Psoas muscle (tissue), 8 donors: ENCODE results near the gene CLSTN2. TPM values are rescaled to one million over a fixed set of nuclear protein-coding genes. Genes with fewer than 3 reads are reported as not detected.

ENCODE experiments used
- ATAC-seq, 4 donors: fragments of 200-7000 bp; cut with Tn5 transposase; one replicate each; pipeline ENCODE4 v1.9.1; 2020; ENCODE audit warnings: moderate library complexity in 3 of 4, mild to moderate bottlenecking in 2 of 4
- DNase-seq, 2 donors: peaks; one replicate each; pipeline ENCODE4 v3.0.0-alpha.2; 2020
- H3K27ac ChIP-seq: fragments of 200-600 bp; one replicate; pipeline ENCODE4 v1.8.0; 2022
- H3K27me3 ChIP-seq, 3 donors: fragments of 200-600 bp in 1 of 3; one replicate each; pipeline versions ENCODE4 v1.6.1 to v1.8.0; 2013 to 2022; ENCODE audit warnings: low read length in 2 of 3, mild to moderate bottlenecking in 2 of 3, moderate library complexity in 1 of 3; ENCODE audit not compliant: insufficient read depth in 3 of 3
- H3K36me3 ChIP-seq, 2 donors: fragments of 200-600 bp in 1 of 2; one replicate each; pipeline versions ENCODE4 v1.6.1 to v1.8.0; 2013 to 2022; ENCODE audit warnings: low read depth in 1 of 2, mild to moderate bottlenecking in 1 of 2, moderate library complexity in 1 of 2; ENCODE audit not compliant: insufficient read depth in 1 of 2
- H3K4me1 ChIP-seq: fragments of 200-600 bp; one replicate; pipeline ENCODE4 v1.8.0; 2022
- H3K4me3 ChIP-seq: fragments of 200-600 bp; one replicate; pipeline ENCODE4 v1.8.0; 2022; ENCODE audit warnings: mild to moderate bottlenecking
- H3K9me3 ChIP-seq: fragments of 200-600 bp; one replicate; pipeline ENCODE4 v1.8.0; 2022
- CTCF ChIP-seq: fragments of 200-600 bp; IDR thresholded peaks from one replicate; pipeline ENCODE4 v1.8.0; 2022; ENCODE audit warnings: antibody characterized with exemption
- WGBS, 3 donors: extraction: QIAGEN DNeasy Blood & Tissue Kit; methylation state at CpG; one replicate each; pipeline versions ENCODE4 v1.1.6 to v1.1.7; 2013; 5-methylcytosine and 5-hydroxymethylcytosine counted together
- intact Hi-C, 2 donors: fragments of 100-400 bp; cut with DNase I; formaldehyde crosslinking; loops; one replicate each; pipeline versions ENCODE4 v1.11.0 to v1.14.2; 2022
- polyA plus RNA-seq, 3 donors: library from polyadenylated mRNA; stranded (reverse); fragments of 200-250 nt; gene quantifications; one replicate each; pipeline ENCODE4 v1.2.3, GENCODE V29; 2013
- total RNA-seq, 4 donors: library from RNA; stranded (reverse); fragmentation: NEBNext Ultra II Directional in 2 of 4; extraction: Animal tissue kit (Norgen Biotek cat#: 25700) in 2 of 4; gene quantifications; one replicate each; pipeline versions ENCODE4 v1.2.1 to v1.2.4, GENCODE V29; 2021 to 2023
- donor health status: healthy with polysubstance abuse.
- donor health status: DM: no; HTN: no; CAD: no; lungs with moderate emphysema.
- donor health status: Bipolar disorder and iron deficiency.
- donor health status: healthy.
- donor health status: DM: yes; HTN: yes; CAD: no.
- donor health status: DM: no; HTN: no; CAD: no.
- donor health status: DM: no; HTN: no; CAD: no.
- donor health status: DM: yes; HTN: yes; CAD: no.

CLSTN2 gene
- total and polyA plus RNA-seq, 7 donors, result 0.24 to 5.0 (median 1.5) TPM

- no peaks in the 10 kb centered on the region for H3K4me1 ChIP-seq
- no peak overlapping the region for H3K4me3 ChIP-seq
- no peak overlapping the region for H3K27ac ChIP-seq
- no peak for TF ChIP-seq CTCF
- no peaks in the 10 kb centered on the region for H3K36me3 ChIP-seq
- DNase-seq, result no peak
- no peaks in the 10 kb centered on the region for H3K27me3 ChIP-seq
- ATAC-seq, result no peak
- intact Hi-C loops, result no loop called here
- 66 to 75% (median 73%) methylated on average over 5 of the region's 5 CpGs for WGBS, 3 donors
- H3K9me3 ChIP-seq, result no peaks in the 10 kb centered on the region
These were observed 338.7 kb downstream of the CLSTN2 start for GRCh38 chr3:140273542-140274195.

- H3K36me3 ChIP-seq, result no peaks in the 10 kb centered on the region
- 87 to 90% (median 90%) methylated on average over 5 of the region's 5 CpGs for WGBS, 3 donors
- ATAC-seq (no peak), DNase-seq (no peak)
- H3K4me1 ChIP-seq, result no peaks in the 10 kb centered on the region
- no peak for TF ChIP-seq CTCF
- no peak overlapping the region for H3K4me3 ChIP-seq
- intact Hi-C loops, result no loop called here
- no peaks in the 10 kb centered on the region for H3K27me3 ChIP-seq
- no peak overlapping the region for H3K27ac ChIP-seq
- H3K9me3 ChIP-seq, result no peaks in the 10 kb centered on the region
These were observed 339.4 kb downstream of the CLSTN2 start for GRCh38 chr3:140274429-140274828.

- 51 to 66% (median 58%) methylated on average over 3 of the region's 3 CpGs for WGBS, 3 donors
- Histone ChIP-seq H3K27me3 (no peaks in the 10 kb centered on the region), H3K36me3 (no peaks in the 10 kb centered on the region), H3K4me3 (no peak overlapping the region), H3K4me1 (no peaks in the 10 kb centered on the region), H3K9me3 (no peaks in the 10 kb centered on the region), H3K27ac (no peak overlapping the region)
- DNase-seq, result no peak
- intact Hi-C loops, result no loop called here
- ATAC-seq, result no peak
- TF ChIP-seq CTCF, result peak; percentile 16
These were observed 341.7 kb downstream of the CLSTN2 start for GRCh38 chr3:140276703-140277102.

GRCh38 chr3:140277886-140278285 lies 342.9 kb downstream of the CLSTN2 start:
- WGBS, 3 donors, result 91 to 93% (median 91%) methylated on average over 4 of the region's 4 CpGs
- intact Hi-C loops, result no loop called here
- ATAC-seq (no peak), DNase-seq (no peak)
- H3K4me3 ChIP-seq, result no peak overlapping the region
- H3K27ac ChIP-seq, result no peak overlapping the region
- no peaks in the 10 kb centered on the region for H3K27me3 ChIP-seq
- H3K4me1 ChIP-seq, result no peaks in the 10 kb centered on the region
- TF ChIP-seq CTCF, result no peak
- no peaks in the 10 kb centered on the region for H3K36me3 ChIP-seq
- H3K9me3 ChIP-seq, result no peaks in the 10 kb centered on the region

- Histone ChIP-seq H3K4me1 (peaks cover 3% of the 10 kb centered on the region), H3K4me3 (no peak overlapping the region), H3K27ac (no peak overlapping the region), H3K9me3 (no peaks in the 10 kb centered on the region), H3K27me3 (no peaks in the 10 kb centered on the region), H3K36me3 (no peaks in the 10 kb centered on the region)
- no peak for ATAC-seq
- TF ChIP-seq CTCF, result no peak
- no peak for DNase-seq
- intact Hi-C loops, result no loop called here
- 91 to 96% (median 93%) methylated on average over 3 of the region's 3 CpGs for WGBS, 3 donors
These were observed 349.4 kb downstream of the CLSTN2 start for GRCh38 chr3:140284372-140284771.
